GM21447 (cell line): Measurements from ENCODE around the gene EPS8L1.
"Not testable (repeated sequence)": the region's sequence is repeated elsewhere in the genome, so short reads cannot be mapped to it uniquely, and the experiment has no call there.

Experiments
- ATAC-seq: cut with Tn5 transposase; IDR thresholded peaks from one replicate; pipeline ENCODE4 v1.9.1; 2021; ENCODE audit not compliant: unreplicated experiment

EPS8L1 gene

GRCh38 chr19:55048446-55048845 is 27.2 kb upstream of the EPS8L1 start:
- ATAC-seq, result no peak

- ATAC-seq, result no peak
Observed at GRCh38 chr19:55050749-55051532, 24.7 kb upstream of the EPS8L1 start.

GRCh38 chr19:55053735-55054134 is 21.9 kb upstream of the EPS8L1 start:
- no peak for ATAC-seq

- ATAC-seq, result no peak
Observed at GRCh38 chr19:55056827-55057226, 18.8 kb upstream of the EPS8L1 start.

GRCh38 chr19:55058781-55059610 is 16.7 kb upstream of the EPS8L1 start:
- no peak for ATAC-seq

GRCh38 chr19:55060287-55060686 is 15.4 kb upstream of the EPS8L1 start:
- ATAC-seq, result not testable (repeated sequence)

- peak; percentile 90 for ATAC-seq
Observed at GRCh38 chr19:55062735-55063491, 12.8 kb upstream of the EPS8L1 start, which contains the start of gene RDH13. Gene RDH13 (minus strand): TSS chr19:55063148. CDS start chr19:55063032, 116 bp downstream.

GRCh38 chr19:55063492-55063843 is 12.2 kb upstream of the EPS8L1 start:
- no peak for ATAC-seq

- ATAC-seq, result not testable (repeated sequence)
Observed at GRCh38 chr19:55065516-55065915, 10.2 kb upstream of the EPS8L1 start.

GRCh38 chr19:55066107-55066709 is 9.5 kb upstream of the EPS8L1 start:
- no peak for ATAC-seq

- no peak for ATAC-seq
Observed at GRCh38 chr19:55067869-55068268, 7.8 kb upstream of the EPS8L1 start.

- no peak for ATAC-seq
Observed at GRCh38 chr19:55068950-55069864, 6.5 kb upstream of the EPS8L1 start.

GRCh38 chr19:55069865-55070197 is 5.8 kb upstream of the EPS8L1 start:
- no peak for ATAC-seq

GRCh38 chr19:55070466-55071128 is 5.1 kb upstream of the EPS8L1 start:
- no peak for ATAC-seq

- ATAC-seq, result no peak
Observed at GRCh38 chr19:55071129-55071502, 4.6 kb upstream of the EPS8L1 start.

GRCh38 chr19:55071913-55072312 is 3.8 kb upstream of the EPS8L1 start:
- no peak for ATAC-seq

GRCh38 chr19:55076321-55076720 is 652 bp downstream of the EPS8L1 start:
- ATAC-seq, result no peak

- no peak for ATAC-seq
Observed at GRCh38 chr19:55077106-55077505, 1.4 kb downstream of the EPS8L1 start.

GRCh38 chr19:55078996-55079395 is 3.3 kb downstream of the EPS8L1 start:
- ATAC-seq, result no peak
